Adrenal gland (tissue), 5 donors: ENCODE data around the gene HHAT.

Source experiments
- CTCF ChIP-seq, 6 experiments: fragments of 450-650 bp in 4 of 6; fragments of 200-600 bp in 2 of 6; sonication (generic) in 1 of 6; IDR thresholded peaks; 1 replicate in 5 of 6; 2 replicates in 1 of 6; pipeline versions ENCODE4 v1.5.1 to v1.8.0; 2016 to 2021; ENCODE audit warnings: antibody characterized with exemption in 6 of 6, mild to moderate bottlenecking in 2 of 6, moderate library complexity in 1 of 6
- POLR2A ChIP-seq, 2 donors: fragments of 450-650 bp; IDR thresholded peaks; one replicate each; pipeline ENCODE4 v1.6.1; 2017; ENCODE audit warnings: antibody characterized with exemption in 2 of 2, mild to moderate bottlenecking in 2 of 2, moderate library complexity in 1 of 2
- donor health status: DM: no; HTN: no; CAD: no.

GRCh38 chr1:210434223-210434622 is 105.5 kb downstream of the HHAT start:
- TF ChIP-seq CTCF (IDR thresholded peaks at IDR 0.05): no peak
- no peak for TF ChIP-seq POLR2A (IDR thresholded peaks at IDR 0.05)
